NOMO-1 (cell line): ENCODE data around the gene CYP1A2.
A peak's percentile ranks its signal among the peaks of the same experiment; 100 is the strongest.
"Not testable (repeated sequence)": the region's sequence is repeated elsewhere in the genome, so short reads cannot be mapped to it uniquely, and the experiment has no call there.

Experiments used
- DNase-seq, 2 experiments: peaks; one replicate each; lab custom pipeline; 2025; ENCODE audit not compliant: unreplicated experiment in 2 of 2; lab: John Stamatoyannopoulos, UW

CYP1A2 gene

GRCh38 chr15:74748322-74748946 is at the start of gene CYP1A2:
CYP1A2 (plus strand) TSS chr15:74748845; CDS start chr15:74749739, 894 bp downstream.
- no peak for DNase-seq

DNA sequence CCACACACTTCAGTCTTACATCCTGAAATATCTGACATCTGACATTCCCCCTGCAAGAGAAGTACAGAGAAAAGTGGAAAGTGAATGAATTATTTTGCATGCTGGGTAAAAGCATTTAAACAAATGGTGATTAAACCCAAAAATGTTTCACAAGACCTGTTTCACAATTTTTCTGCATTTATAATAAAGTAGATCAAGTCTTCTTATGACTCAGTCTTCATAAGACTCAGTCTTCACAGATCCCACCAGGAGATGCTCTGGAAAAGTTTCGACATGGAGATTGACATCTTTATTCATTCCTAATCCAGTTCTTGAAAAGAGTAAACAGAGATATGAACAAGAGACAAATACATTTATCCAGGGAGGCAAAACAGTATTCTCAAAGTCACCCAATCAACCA is 39.6 kb upstream of the CYP1A2 start:
- no peak for DNase-seq

GRCh38 chr15:74709892-74710291 is 38.8 kb upstream of the CYP1A2 start:
- DNase-seq, result no peak

DNA sequence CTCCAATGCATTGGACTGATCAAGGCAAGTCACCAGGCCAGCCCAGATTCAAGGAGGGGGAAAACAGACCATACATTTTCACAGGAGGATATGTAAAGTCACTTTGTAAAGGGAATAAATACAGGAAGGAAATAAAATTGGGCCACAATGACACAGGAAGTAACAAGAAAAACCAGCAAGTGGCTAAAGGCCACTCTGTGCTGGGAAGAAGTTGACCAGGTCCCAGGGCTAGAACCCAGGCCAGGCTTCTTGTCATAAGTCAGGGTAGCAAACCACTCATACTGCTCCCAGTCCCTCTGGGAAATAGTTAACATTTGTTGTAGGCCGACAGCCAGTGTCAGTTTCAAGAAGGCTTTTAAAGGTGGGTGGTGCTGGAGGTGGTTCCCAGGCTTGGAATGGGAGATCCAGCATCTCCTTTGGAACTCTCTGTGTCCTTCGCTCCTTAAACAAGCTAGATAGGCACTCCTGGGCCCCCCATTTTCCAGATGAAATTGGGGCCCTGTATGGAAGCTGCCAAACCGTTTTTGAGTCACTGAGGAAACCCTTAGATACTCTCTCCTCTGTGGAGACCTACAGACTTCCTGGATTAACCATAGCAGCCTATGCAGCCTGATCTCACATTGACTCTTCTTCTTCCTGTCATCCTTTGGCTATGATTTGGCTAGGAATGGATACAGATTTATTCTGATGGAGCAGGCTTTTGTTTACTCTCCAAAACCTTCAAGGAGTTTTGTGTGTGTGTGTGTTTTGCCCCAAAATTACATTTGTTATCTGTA is 38.1 kb upstream of the CYP1A2 start:
- DNase-seq, result no peak

DNA sequence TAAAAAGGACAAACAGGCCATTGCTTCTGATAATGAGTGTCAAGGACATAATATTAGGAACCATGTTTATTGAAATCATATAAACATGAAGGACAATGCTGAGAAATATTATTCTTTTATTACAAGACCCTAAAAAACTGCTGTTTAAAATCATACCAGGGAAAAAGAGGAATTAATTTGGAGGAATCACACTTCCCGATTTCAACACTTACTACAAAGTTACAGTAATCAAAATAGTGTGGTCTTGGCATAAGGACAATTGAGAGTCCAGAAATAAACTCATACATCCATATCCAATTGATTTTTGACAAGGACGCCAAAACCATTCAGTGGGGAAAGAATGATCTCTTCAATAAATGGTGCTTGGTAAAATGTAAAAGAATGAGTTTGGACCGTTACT is 36.3 kb upstream of the CYP1A2 start:
- DNase-seq, result peak in 1 of 2 experiments; percentile 27

DNA sequence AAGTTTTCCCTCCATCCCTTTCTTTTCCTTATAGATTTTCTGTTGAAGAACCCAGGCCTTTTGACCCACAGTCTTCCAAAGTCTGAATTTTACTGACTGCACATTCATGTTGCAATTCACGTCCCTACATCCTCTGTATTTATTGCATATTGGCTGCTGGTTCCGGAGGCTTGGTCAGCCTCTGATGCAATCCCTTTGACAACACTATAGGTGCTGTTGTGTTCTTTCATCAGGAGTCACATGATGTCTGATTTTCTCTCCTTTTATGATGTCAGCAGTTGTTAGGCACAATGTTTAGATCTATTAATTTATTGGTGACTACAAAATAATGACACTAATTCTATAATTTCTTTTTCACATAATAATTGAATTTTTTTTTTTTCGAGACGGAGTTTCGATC is 32.0 kb upstream of the CYP1A2 start:
- peak; percentile 3 to 60 for DNase-seq

DNA sequence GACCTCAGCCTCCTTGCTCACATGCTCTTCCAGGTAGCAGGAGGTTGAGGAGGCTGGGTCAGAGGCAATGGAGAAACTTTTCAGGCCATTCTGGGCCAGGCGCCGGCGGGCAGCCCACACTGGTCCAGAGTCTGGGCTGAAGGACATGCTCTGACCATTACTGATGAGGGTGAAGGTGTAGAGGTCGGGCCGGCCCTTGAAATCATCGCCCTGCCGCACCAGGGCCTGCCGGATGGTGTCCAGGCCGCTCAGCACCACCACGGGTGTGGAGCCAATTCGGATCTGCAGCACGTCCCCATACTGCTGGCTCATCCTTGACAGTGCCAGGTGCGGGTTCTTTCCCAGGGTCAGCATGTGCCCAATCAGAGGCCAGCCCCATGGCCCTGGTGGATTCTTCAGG is 26.1 kb upstream of the CYP1A2 start:
- DNase-seq, result no peak

GRCh38 chr15:74723187-74723586 is 25.5 kb upstream of the CYP1A2 start:
- no peak for DNase-seq

- peak; percentile 47 to 67 for DNase-seq
Observed at GRCh38 chr15:74723754-74724334, 24.8 kb upstream of the CYP1A2 start.

GRCh38 chr15:74724570-74725224 is 23.9 kb upstream of the CYP1A2 start:
- no peak for DNase-seq

DNA sequence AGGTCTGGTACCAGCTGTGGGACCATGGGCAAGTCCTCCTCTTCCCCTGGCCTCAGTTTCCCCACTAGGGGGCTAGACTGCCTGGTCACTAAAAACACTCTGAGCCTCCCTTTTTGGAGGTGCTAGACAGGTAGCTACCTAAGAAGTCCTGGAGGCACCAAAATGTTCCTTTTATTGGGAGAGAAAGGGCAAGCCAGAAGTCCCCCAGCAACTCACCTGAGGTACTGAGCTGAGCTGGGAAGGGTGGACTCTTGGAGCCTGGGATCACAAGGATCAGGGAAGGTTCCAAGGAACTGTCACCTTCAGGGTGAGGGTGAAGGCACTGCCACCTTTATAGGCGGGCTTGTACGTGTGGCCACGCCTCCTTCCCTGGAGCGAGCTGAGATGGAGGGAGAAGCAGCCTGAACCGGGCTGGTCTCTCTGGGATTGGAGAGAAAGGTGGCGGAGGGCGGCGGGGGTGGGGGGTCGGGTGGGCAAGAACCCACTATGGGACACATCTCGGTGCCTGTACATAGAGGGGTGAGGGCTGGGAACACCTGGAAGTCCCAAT is 23.3 kb upstream of the CYP1A2 start, which contains the start of gene CYP1A1:
Gene CYP1A1 (minus strand): TSS at position 304 of the 550 bp plus-strand sequence. CDS start 2,431 bp downstream, outside the sequence.
- DNase-seq, result no peak

GRCh38 chr15:74725845-74726773 is 22.5 kb upstream of the CYP1A2 start:
- DNase-seq, result peak; percentile 7 to 8

DNA sequence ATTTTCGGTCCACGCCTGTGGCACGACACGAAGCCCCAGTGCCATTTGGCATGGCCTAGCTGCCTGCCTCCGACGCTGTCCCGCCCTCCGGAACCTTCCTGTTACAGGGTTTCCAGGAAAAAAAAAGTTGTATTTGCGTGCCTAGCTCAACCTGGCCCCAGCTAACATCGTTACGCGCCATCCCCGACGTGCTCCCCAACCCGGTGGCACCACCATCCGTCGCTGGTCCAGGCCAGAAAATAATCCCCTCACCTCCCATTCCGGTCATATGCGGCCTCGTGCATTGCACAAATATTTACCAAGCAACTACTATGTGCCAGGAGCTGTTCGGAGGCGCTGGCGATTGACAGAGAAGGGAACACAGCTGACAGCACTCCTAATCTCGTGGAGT is 21.9 kb upstream of the CYP1A2 start:
- no peak for DNase-seq

- no peak for DNase-seq
Observed at GRCh38 chr15:74727727-74728126, 20.9 kb upstream of the CYP1A2 start.

GRCh38 chr15:74728699-74729098 is 19.9 kb upstream of the CYP1A2 start:
- not testable (repeated sequence) for DNase-seq

DNA sequence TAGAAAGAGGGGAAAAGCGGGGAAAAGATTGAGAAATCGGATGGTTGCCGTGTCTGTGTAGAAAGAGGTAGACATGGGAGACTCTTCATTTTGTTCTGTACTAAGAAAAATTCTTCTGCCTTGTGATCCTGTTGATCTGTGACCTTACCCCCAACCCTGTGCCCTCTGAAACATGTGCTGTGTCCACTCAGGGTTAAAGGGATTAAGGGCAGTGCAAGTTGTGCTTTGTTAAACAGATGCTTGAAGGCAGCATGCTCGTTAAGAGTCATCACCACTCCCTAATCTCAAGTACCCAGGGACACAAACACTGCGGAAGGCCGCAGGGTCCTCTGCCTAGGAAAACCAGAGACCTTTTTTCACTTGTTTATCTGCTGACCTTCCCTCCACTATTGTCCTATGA is 19.3 kb upstream of the CYP1A2 start:
- DNase-seq, result not testable (repeated sequence)

DNA sequence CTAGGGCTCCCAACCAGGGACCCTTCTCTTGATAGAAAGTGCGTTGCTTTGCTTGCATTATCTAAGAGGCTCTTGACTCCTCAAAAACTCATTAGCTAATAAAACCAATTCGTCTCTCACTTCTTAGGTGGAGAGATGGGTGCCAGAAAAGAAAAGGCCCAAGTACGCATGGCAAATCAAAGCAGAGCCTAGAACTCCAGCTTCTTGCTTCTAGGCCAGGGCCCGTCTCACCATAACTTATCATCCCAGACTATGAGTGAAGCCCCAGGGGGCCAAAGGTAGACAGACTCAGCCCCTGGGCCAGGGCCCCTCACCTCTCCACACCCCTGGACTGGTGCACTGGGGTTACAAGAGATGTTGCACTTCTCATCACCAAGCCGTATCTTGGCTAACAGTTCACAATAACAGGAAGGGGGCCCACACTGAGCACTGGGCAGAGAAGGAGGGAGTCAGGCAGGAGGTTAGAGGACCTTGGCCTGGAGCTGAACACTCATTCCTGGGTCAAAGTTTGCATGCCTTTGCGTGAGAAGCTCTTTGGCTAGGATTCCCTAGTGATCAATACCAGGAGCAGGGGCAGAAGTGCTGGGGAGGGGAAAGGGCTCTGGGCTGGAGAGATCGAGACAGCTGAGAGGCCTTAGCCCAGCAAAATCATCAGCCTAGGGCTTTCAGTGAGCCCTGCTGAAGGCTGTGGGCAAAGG is 17.9 kb upstream of the CYP1A2 start:
- DNase-seq, result no peak

DNA sequence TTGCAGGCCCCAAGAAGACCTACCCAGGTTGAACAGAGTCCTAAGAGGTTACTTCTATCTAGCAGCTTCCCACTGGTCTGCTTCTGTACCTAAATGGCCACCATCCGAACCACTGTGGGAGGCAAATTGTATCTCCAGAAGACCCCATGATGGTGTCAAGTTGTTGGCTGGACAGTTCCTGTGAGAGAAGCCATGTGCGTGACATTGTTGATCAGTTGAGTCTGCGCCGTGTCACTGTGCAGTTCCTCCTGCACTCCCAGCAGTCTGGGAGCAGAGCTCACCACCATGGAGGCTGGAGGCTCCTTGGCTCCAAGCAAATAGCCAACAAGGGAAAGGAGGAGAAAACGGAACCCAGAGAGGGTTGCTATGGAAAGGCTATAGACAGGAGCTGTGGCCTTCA is 15.8 kb upstream of the CYP1A2 start:
- DNase-seq, result no peak

DNA sequence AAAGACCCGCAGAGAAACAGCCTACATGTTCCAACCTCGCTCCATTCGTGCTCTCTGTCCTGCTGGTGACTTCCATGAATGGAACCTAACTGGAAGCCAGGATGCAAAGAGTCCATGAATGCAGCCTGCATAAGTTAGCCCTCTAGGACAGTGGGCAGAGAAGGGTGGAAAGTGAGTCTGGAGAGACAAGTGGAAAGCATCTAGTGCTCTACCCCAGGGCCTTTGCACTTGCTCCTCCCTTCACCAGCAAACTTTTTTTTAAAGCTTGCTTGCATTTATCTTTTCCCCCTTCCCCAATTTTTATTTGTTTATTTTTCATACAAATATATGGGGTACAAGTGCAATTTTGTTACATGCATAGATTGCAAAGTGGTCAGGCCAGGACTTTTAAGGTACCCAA is 15.4 kb upstream of the CYP1A2 start:
- no peak for DNase-seq
